ENCODE measurements around the gene MACROD2.

- TF ChIP-seq ZNF274 (IDR thresholded peaks at IDR 0.05; ENCODE audit: low read depth, low read length) (no peak), POLR2A (IDR thresholded peaks at IDR 0.05; ENCODE audit: borderline replicate concordance, extremely low read depth, insufficient read depth, insufficient read length) (no peak), EZH2phosphoT487 (IDR thresholded peaks at IDR 0.05; ENCODE audit: borderline replicate concordance) (no peak), ZBTB33 (IDR thresholded peaks at IDR 0.05; ENCODE audit: extremely low read depth, insufficient replicate concordance, low read length) (no peak), CTCF (IDR thresholded peaks at IDR 0.05 in 2 of 3, conservative IDR thresholded peaks at IDR 0.05 in 1 of 3; ENCODE audit: borderline replicate concordance in 1 of 3, insufficient read depth in 1 of 3, low read depth in 2 of 3, low read length in 2 of 3) (no peak), ZFX (IDR thresholded peaks at IDR 0.05) (no peak)
Observed at GRCh38 chr20:15611541-15611940, 1616.2 kb downstream of the MACROD2 start.

Measured in HCT116 (cell line).